HFFc6 (cell line): ENCODE results near the gene APC2. TPM values are rescaled to one million over a fixed set of nuclear protein-coding genes. Genes with fewer than 3 reads are reported as not detected.

ENCODE experiments used
- DNase-seq: peaks from one replicate; pipeline ENCODE4 v3.0.0-alpha.2; 2018
- H3K27ac Mint-ChIP-seq: 2 replicates; pipeline ENCODE4 v1.8.0; 2020; ENCODE audit warnings: mild to moderate bottlenecking, mixed read lengths
- H3K27me3 Mint-ChIP-seq: 2 replicates; pipeline ENCODE4 v1.8.0; 2021; ENCODE audit warnings: mild to moderate bottlenecking, moderate library complexity, mixed read lengths; ENCODE audit not compliant: insufficient read depth
- H3K36me3 Mint-ChIP-seq: 2 replicates; pipeline ENCODE4 v1.8.0; 2021; ENCODE audit warnings: low read depth, mixed read lengths
- H3K4me1 Mint-ChIP-seq: 2 replicates; pipeline ENCODE4 v1.8.0; 2020; ENCODE audit warnings: low read depth, mixed read lengths
- H3K4me3 Mint-ChIP-seq: 2 replicates; pipeline ENCODE4 v1.8.0; 2020; ENCODE audit warnings: mild to moderate bottlenecking, moderate library complexity, mixed read lengths
- H3K9me3 Mint-ChIP-seq: 2 replicates; pipeline ENCODE4 v1.8.0; 2020; ENCODE audit warnings: mild to moderate bottlenecking, mixed read lengths
- CTCF ChIP-seq: fragments of 200-600 bp; sonication (generic); IDR thresholded peaks from 2 replicates; pipeline ENCODE4 v1.5.0; 2021; ENCODE audit warnings: antibody characterized with exemption, mild to moderate bottlenecking
- long read RNA-seq: library from polyadenylated mRNA; unstranded; transcript quantifications from one replicate; pipeline ENCODE4 v2.0.0, GENCODE V29; 2019
- total RNA-seq, 6 experiments: library from RNA; stranded (reverse); fragmentation: NEBNext Ultra II Directional; extraction: Animal tissue kit (Norgen Biotek cat#: 25700); gene quantifications; 2 replicates in 1 of 6; 3 replicates in 5 of 6; pipeline ENCODE4 v1.2.3, GENCODE V29; 2021

Gene APC2
- under 1 TPM; 0.18 to 0.47 (median 0.32) TPM for total RNA-seq
- long read RNA-seq, result 0 reads

GRCh38 chr19:1449467-1450442, at the start of gene APC2:
APC2 (plus strand) TSS chr19:1450121; CDS start chr19:1453002, 2,881 bp downstream.
- H3K27ac Mint-ChIP-seq, result no peak within 1 kb of the TSS
- no peak within 1 kb of the TSS; the same call in 1 of the 2 replicates for H3K4me3 Mint-ChIP-seq
- no peaks in the 10 kb centered on the region for H3K4me1 Mint-ChIP-seq

GRCh38 chr19:1400281-1401137, 49.4 kb upstream of the APC2 start:
- Mint-ChIP-seq H3K27ac (peak overlapping the region; percentile 42; the same call in 1 of the 2 replicates), H3K4me1 (peaks cover 15% of the 10 kb centered on the region), H3K36me3 (no peaks in the 10 kb centered on the region; the same call in 1 of the 2 replicates), H3K4me3 (peak overlapping the region; percentile 80), H3K9me3 (no peaks in the 10 kb centered on the region), H3K27me3 (0 out of 2 replicates have a peak, but pooled peaks cover 1% of the 10 kb centered on the region)
- peak; percentile 27 for DNase-seq
- TF ChIP-seq CTCF, result no peak

More at GRCh38 chr19:1449467-1450442, at the start of gene APC2:
- Mint-ChIP-seq H3K27me3 (peaks cover 33% of the 10 kb centered on the region), H3K36me3 (no peaks in the 10 kb centered on the region), H3K9me3 (no peaks in the 10 kb centered on the region; the same call in 1 of the 2 replicates)
- no peak for TF ChIP-seq CTCF
- DNase-seq, result no peak

GRCh38 chr19:1401138-1401888, 48.6 kb upstream of the APC2 start, which contains the start of gene GAMT:
GAMT (minus strand) TSS chr19:1401542; CDS start chr19:1401476, 66 bp downstream.
- peaks cover 15% of the 10 kb centered on the region for H3K4me1 Mint-ChIP-seq
- H3K4me3 Mint-ChIP-seq, result peak within 1 kb of the TSS; percentile 80
- 0 out of 2 replicates have a peak, but pooled peaks cover 1% of the 10 kb centered on the region for H3K27me3 Mint-ChIP-seq
- H3K9me3 Mint-ChIP-seq, result no peaks in the 10 kb centered on the region
- H3K27ac Mint-ChIP-seq, result peak within 1 kb of the TSS; percentile 42; the same call in 1 of the 2 replicates
- no peaks in the 10 kb centered on the region; the same call in 1 of the 2 replicates for H3K36me3 Mint-ChIP-seq
- peak; percentile 77 for TF ChIP-seq CTCF
- DNase-seq, result no peak

- H3K9me3 Mint-ChIP-seq, result no peaks in the 10 kb centered on the region
- H3K4me3 Mint-ChIP-seq, result peak overlapping the region; percentile 42
- no peaks in the 10 kb centered on the region; the same call in 1 of the 2 replicates for H3K36me3 Mint-ChIP-seq
- TF ChIP-seq CTCF, result no peak
- H3K27ac Mint-ChIP-seq, result no peak overlapping the region; the same call in 1 of the 2 replicates
- no peak for DNase-seq
- H3K27me3 Mint-ChIP-seq, result 0 out of 2 replicates have a peak, but pooled peaks cover 1% of the 10 kb centered on the region
- H3K4me1 Mint-ChIP-seq, result peaks cover 20% of the 10 kb centered on the region
Observed at GRCh38 chr19:1401889-1402217, 48.1 kb upstream of the APC2 start.
